ENCODE results near the gene MAMDC4.

DNA sequence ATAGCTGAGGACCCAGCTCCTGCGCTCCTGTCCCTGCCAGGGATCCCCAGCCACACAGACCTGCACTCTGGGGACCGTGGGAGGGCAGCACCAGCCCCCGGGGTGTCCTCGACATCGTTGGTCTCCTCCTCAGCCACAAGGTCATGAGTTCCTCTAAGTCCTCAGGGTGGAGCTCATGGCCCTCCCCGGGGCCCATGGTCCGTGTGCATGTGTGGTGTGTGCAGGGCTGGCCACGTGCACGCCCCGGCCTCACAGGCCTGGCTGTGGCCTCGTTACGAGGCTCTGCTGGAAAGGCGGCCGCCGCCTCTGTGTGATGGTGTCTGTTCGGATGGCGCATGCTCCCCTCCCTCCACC, 26.0 kb upstream of the MAMDC4 start:
- TF ChIP-seq POLR2AphosphoS5 (IDR thresholded peaks at IDR 0.05), result no peak
- TF ChIP-seq, protein P1, sequence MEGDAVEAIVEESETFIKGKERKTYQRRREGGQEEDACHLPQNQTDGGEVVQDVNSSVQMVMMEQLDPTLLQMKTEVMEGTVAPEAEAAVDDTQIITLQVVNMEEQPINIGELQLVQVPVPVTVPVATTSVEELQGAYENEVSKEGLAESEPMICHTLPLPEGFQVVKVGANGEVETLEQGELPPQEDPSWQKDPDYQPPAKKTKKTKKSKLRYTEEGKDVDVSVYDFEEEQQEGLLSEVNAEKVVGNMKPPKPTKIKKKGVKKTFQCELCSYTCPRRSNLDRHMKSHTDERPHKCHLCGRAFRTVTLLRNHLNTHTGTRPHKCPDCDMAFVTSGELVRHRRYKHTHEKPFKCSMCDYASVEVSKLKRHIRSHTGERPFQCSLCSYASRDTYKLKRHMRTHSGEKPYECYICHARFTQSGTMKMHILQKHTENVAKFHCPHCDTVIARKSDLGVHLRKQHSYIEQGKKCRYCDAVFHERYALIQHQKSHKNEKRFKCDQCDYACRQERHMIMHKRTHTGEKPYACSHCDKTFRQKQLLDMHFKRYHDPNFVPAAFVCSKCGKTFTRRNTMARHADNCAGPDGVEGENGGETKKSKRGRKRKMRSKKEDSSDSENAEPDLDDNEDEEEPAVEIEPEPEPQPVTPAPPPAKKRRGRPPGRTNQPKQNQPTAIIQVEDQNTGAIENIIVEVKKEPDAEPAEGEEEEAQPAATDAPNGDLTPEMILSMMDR (IDR thresholded peaks at IDR 0.05), result no peak
- TF ChIP-seq POLR2A (IDR thresholded peaks at IDR 0.05), result no peak
- no peak for TF ChIP-seq EP300 (IDR thresholded peaks at IDR 0.05)

All from sigmoid colon (tissue), 4 donors.